ENCODE results near the gene ZSCAN5A. TPM values are rescaled to one million over a fixed set of nuclear protein-coding genes. Genes with fewer than 3 reads are reported as not detected.

Gene ZSCAN5A
- total RNA-seq, result 5.0 and 5.5 TPM in 2 replicates

DNA sequence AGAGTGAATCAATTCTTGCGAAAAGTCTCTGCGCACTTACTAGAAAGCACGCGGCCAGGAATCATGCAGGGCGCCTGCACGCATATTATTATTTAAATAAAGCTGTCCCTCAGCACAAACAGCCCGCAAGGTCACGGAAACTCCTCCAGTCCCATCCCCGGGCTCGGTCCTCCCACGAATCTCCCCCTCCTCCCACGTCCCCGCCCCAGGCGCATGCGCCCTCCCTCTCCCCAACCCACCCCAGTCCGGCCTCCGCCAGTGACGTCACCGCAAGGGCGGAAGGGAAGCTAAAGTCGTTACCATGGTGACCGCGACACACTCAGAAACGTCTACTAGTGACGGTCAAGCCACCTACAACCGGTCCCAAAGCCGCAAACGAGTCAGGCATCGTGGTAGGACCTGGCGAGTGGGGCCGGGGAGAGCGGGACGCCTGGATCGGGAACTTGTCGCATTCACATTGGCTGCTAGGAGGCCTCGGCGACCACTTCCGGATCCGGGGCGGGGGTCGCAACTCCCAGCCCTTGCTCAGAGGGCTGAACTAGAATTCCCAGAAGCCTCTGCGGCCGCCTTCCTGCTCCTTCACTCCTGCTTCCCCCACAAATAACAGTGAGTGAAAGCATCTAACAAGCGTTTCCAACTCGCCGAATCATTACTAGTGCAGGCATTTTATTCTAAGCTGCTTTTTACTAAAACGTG lies at the start of gene ZSCAN5A:
TSS of gene ZSCAN5A (minus strand) at position 459 of the 696 bp plus-strand sequence. CDS start 89,793 bp downstream, outside the sequence.

GRCh38 chr19:56272161-56272798 lies 42.4 kb downstream of the ZSCAN5A start, which contains the start of gene EDDM13:
EDDM13 (plus strand) TSS chr19:56272748; CDS start chr19:56272835, 87 bp downstream.

GRCh38 chr19:56201973-56202372 lies 112.7 kb downstream of the ZSCAN5A start, which contains the start of gene ZSCAN5C:
ZSCAN5C (plus strand) TSS chr19:56202273; CDS start chr19:56205914, 3,641 bp downstream.

GRCh38 chr19:56197646-56198045 lies 117.0 kb downstream of the ZSCAN5A start, which contains the start of gene ZSCAN5B:
ZSCAN5B (minus strand) TSS chr19:56197783; CDS start chr19:56193052, 4,731 bp downstream.

DNA sequence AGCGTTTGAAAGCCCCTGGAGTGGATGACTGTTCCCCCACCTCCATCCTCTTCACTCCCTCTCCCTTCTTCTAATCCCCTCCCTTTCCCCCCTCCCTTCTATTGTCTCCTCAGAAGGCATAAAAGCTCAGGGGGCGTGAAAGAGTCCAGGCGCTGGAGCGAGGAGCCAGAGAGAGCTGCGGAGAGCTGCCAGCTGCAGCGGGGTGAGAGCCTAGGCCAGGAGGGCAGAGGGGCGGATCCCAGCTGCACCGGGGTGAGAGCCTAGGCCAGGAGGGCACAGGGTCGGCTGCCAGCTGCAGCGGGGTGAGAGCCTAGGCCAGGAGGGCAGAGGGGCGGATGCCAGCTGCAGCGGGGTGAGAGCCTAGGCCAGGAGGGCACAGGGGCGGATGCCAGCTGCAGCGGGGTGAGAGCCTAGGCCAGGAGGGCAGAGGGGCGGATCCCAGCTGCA lies 138.8 kb downstream of the ZSCAN5A start, which contains the start of gene GALP:
TSS of gene GALP (plus strand) at position 148 of the 447 bp plus-strand sequence. CDS start 1,101 bp downstream, outside the sequence.

Other genes with a start within 250 kb of the ZSCAN5A start
- 20.4 and 25.0 TPM in 2 replicates for gene ZNF787, start 193.5 kb downstream of the ZSCAN5A start, total RNA-seq
- gene ZNF444, start 173.6 kb downstream of the ZSCAN5A start, total RNA-seq, result 13.1 and 16.9 TPM in 2 replicates
- not detected in 2 replicates for gene GALP, start 138.8 kb downstream of the ZSCAN5A start, total RNA-seq
- not detected in 2 replicates for gene ZSCAN5B, start 117.1 kb downstream of the ZSCAN5A start, total RNA-seq
- gene ZSCAN5C, start 112.6 kb downstream of the ZSCAN5A start, total RNA-seq, result not detected in 2 replicates
- 0.32 and 1.5 TPM in 2 replicates for gene EDDM13, start 42.1 kb downstream of the ZSCAN5A start, total RNA-seq
- 0.91 and 2.6 TPM in 2 replicates for gene ZNF582, start 78.7 kb upstream of the ZSCAN5A start, total RNA-seq
- gene ZNF583, start 89.5 kb upstream of the ZSCAN5A start, total RNA-seq, result 3.2 and 4.6 TPM in 2 replicates
- 1.6 and 1.8 TPM in 2 replicates for gene ZNF667, start 162.5 kb upstream of the ZSCAN5A start, total RNA-seq
- 0.97 and 1.1 TPM in 2 replicates for gene ZNF471, start 193.0 kb upstream of the ZSCAN5A start, total RNA-seq
- gene ZFP28, start 224.1 kb upstream of the ZSCAN5A start, total RNA-seq, result 4.6 and 5.2 TPM in 2 replicates

Measured in epithelial cell of umbilical artery (primary cell).